ACHN (cell line): ENCODE measurements around the gene KLHDC8A.
"Not testable (repeated sequence)": the region's sequence is repeated elsewhere in the genome, so short reads cannot be mapped to it uniquely, and the experiment has no call there.

Experiments used
- DNase-seq: peaks from one replicate; pipeline ENCODE4 v3.0.0-alpha.2; 2015
- in situ Hi-C: cut with HindIII; loops from 2 replicates; pipeline ENCODE4 v1.10.0; 2017; ENCODE audit warnings: low sequenced_read_pairs, low pct_ligation_motif_present, low pct_unique_long_range_greater_than_20kb

Gene KLHDC8A

DNA sequence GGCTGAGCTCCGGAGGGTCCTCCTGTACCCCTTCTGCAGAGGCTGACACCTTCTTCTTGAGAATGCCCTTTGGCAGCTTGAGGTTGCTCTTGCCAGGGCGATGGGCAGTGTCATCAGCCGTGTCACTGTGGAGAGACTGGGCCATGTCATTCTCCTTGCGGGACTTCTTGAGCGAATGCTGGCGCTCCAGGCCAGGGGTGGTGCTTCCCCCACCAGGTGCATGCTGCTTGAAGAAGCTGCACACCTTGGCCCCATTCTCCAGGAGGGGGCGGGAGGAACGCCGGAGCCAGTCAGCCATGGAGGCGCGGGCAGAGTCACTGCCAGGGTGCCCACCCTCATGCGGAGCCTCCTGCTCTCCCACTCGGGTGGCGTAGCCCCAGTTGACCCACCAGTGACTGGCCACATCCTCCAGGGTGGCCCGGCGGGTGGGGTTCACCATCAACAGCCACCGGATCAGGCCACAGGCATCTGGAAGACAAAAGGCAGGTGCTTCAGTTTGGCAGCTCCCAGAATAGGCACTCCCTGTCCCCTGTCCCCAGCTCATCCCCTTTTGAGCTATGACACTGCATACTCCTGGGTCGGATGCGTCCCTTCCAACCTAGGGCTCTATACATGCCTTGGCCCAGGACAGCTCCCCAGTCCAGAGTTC, 52.6 kb downstream of the KLHDC8A start:
- no peak for DNase-seq
- in situ Hi-C loops, result no loop called here

DNA sequence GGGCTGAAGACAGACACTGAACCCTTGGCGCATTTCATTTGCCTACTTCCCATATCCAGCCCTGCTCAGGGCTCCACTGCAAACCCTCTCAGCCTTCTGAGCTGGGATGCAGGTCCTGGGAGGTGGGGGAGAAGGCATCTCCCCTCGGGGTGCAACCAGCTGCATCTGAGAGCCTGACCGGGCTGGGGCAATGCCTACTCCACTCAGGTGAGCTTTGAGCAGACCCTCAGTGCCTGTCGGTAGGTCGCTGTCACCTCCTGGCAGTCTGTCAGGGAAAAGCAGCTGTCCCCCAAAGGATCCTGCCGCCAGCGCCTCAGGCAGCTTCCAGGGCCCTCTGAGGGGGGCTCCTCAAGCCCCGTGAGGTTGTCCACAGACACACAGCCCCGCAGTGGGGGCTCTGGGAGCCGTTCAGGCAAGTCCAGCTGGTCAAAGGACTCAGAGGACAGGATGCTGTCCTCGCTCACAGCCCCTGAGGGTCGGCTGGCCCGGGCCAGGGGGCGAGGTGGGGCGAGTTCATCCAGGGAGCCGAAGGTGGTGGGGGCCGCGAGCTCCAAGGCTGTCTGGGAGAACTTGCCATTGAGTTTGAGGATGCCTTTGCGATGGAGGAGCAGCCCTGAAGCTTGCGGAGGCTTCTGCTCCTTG, 53.4 kb downstream of the KLHDC8A start:
- DNase-seq, result no peak
- in situ Hi-C loops, result no loop called here

DNA sequence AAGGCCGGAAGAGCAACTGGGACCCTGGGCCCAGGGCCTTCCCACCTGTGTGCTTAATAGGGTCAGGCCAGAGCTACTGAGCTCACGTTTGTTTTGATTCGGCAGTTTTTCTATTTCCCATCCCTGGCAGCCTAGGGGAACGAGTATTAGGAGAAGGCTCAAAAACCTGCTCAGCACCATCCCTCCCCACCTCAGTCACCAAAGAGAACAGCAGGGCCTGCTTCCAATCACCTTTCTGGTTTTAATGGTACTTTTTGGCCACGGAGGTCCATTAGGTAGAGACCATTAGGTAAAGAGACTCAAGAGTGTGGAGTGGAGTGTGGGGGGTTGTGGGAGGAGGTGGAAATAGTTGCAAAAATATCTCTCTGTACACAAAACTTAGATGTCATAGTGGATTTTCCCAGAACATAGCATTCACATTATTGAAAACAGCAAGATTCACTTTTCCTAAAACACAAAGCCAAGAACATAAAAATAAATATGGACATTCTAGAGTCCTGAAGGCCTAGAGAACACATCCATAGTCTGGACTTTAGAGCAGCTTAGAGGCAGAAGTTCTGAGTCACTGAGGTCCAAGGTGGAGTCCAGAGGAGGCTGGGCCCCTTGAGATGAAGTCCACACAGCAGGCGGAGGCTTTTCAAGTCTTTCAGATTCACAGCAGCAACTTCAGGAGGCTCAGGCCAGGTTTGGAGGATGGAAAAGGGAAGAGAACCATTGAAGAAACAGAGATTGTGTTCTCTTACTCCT, 54.7 kb downstream of the KLHDC8A start:
- in situ Hi-C loops, result no loop called here
- DNase-seq, result peak; percentile 55

DNA sequence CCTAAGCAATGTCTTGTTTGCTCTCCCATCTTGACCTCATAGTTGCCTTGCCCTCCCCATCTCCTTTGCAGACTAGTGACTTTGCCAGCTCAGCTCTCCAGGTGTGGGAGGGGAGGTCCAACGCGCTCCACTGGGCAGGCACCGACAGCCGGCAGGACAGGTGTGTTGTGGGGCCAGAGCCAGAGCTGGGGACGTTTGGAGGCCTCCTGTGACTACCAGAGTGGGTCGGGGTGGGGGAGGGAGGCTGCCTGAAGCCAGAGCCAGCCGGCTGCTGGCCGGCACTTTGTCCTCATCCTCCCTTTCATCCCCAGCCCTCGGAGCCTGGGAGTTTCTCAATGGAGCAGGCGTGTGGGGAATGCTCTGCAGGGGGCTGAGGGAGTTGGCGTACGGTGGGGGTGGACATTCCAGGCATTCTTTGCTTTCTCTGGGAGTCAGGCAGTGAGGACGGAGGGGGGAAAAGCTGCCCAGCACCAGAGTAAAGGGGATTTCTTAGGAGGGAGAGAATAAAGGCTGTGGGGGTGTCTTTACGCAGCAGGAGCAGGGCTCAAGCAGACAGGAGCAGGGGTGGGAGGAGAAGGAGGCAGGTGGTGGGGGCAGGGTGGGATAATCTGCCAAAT, 55.4 kb downstream of the KLHDC8A start:
- DNase-seq, result peak; percentile 99
- in situ Hi-C loops, result no loop called here

DNA sequence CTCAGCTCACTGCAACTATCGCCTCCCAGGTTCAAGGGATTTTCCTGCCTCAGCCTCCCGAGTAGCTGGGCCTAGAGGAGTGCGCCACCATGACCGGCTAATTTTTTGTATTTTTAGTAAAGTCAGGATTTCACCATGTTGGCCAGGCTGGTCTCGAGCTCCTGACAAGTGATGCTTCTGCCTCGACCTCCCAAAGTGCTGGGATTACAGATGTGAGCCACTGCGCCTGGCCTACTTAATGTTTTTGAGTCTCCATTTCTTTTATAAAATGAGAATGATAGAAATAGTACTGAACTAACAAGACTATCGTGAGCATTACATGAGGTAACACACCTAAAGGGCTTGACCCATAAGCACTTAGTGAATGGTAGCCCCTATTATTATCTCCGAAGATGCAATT, 56.6 kb downstream of the KLHDC8A start:
- no peak for DNase-seq

DNA sequence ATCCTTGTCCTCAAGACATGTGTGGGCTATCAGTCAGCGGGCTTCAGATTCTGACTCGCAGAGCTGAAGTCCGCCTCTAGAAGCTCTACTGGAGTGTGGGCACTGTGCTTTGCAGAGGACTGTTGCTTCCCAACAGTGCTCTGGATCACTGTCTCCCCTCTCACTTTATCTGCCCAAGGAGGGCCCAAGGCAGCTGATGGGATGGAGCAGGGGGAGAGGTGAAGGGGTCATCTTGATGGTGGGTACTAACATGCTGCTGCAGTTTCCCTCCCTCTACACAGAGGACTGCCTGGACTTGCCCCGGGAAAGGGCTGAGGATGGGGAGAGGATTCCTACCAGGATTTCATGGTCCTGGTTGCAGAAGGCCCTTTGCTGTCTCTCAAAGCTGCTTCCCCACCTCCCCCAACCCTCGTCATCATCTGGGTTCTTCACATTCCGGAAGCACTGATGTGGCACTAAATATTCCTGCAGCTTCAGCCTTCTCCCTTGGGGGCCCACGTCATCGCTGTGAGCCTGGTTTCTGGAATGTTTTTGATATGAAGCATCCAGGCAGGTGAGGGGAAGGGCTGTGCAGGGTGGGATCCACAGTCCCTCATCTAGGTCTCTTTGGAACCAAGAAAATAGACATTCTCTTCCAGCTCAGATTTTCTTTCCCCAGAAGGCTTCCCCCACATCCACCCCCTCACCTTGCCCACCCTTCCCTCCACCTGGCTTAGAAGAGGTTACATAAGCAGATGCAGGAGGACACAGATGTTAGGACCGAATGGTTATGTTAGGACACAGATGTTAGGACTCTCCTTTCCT, 58.3 kb downstream of the KLHDC8A start:
- in situ Hi-C loops, result no loop called here
- DNase-seq, result peak; percentile 99

More for the DNA sequence above, 56.6 kb downstream of the KLHDC8A start:
- in situ Hi-C loops, result no loop called here

DNA sequence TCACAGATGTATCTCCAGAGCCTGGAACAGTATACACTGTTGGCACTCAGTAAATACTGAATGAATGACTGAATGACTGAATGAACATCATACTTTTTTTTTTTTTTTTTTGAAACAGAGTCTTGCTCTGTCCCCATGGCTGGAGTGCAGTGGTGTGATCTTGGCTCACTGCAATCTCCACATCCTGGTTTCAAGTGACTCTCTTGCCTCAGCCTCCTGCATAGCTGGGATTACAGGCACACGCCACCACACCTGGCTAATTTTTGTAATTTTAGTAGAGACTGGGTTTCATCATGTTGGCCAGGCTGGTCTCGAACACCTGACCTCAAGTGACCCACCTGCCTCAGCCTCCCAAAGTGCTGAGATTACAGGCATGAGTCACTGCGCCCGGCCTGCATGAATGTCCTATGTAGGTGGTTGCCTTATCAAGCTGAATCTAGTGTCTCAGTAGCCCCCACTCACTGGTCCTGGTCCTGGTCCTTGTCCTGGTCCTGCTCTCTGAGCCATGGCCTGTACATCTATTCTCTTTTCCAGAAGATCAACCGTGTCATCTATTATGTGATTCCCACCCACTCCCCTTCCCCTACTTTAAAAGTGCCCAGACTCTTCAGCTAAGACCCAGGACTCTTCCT, 59.1 kb downstream of the KLHDC8A start:
- in situ Hi-C loops, DNase-seq: not testable (repeated sequence)

DNA sequence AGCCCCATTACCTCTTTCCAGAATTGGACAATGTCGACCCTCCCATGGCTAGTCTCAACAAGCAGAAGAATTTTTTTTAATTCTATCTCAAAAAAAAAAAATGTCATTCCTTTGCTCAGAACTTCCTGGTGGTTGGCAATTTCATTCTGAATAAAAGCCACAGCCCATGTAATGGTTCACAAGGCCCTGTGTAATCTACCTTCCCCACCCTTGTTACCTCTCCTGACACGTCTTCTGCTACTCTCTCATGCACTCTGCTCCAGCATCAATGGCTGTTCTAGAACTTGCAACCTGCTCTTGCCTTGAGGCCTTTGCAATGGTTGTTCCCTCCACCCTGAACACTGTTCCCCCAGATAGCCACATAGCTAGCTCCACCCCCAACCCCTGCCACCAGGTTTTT, 60.6 kb downstream of the KLHDC8A start:
- in situ Hi-C loops, result no loop called here
- no peak for DNase-seq

DNA sequence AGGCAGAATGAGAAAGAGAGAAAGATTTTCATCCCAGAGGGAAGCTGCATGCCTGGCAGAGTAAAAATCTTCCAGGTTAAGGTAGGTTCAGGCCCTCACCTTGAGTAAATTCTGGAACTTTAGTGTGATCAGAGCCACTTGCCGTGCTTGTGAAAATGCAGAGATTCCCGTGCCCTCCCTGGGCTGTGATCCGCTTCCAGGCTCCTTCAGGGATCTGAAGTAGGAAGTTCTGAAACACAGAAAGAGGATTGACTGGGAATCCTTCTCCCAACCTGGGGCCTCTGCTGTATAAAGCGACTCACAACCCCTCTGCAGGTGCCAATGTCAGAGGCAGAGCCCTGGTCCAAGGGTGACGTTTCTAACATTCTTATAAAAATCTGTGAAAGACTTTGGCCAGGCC, 61.8 kb downstream of the KLHDC8A start:
- peak; percentile 42 for DNase-seq
- in situ Hi-C loops, result no loop called here

DNA sequence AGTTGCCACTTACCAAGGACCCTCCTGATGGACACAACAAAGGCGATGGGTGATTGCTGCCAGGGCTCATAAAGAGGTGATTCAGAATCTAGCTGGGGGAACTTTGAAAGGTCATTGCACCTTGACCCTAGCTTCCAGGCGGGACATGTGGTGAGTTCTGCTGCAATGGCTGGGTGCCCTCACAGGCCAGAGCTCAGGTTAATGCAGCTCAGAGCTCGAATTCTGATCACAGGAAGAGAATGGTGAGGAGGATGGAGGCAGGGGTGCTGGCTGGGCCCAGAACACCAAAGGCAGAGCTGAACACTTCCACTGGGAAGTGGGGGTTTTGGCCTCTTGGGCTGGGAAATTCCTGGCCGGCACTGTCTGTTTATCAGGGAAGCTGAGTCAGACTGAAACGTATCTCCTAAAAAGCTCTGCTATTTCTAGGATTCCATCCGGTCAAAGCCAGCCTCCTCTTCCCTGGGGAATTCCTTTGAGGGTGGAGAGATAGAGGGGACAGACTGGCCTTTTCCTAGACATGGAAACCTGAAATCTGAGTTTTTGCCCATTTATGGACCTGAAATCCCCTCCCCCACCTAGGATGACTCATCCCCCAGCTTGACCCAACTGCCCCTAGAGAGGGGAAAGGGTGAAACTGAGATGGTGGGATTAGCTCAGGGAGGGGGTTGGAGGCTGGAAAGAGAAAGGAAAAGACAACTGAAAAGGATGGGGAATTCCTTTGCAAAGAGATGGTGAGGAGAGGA, 62.4 kb downstream of the KLHDC8A start:
- DNase-seq, result peak; percentile 92
- in situ Hi-C loops, result no loop called here

DNA sequence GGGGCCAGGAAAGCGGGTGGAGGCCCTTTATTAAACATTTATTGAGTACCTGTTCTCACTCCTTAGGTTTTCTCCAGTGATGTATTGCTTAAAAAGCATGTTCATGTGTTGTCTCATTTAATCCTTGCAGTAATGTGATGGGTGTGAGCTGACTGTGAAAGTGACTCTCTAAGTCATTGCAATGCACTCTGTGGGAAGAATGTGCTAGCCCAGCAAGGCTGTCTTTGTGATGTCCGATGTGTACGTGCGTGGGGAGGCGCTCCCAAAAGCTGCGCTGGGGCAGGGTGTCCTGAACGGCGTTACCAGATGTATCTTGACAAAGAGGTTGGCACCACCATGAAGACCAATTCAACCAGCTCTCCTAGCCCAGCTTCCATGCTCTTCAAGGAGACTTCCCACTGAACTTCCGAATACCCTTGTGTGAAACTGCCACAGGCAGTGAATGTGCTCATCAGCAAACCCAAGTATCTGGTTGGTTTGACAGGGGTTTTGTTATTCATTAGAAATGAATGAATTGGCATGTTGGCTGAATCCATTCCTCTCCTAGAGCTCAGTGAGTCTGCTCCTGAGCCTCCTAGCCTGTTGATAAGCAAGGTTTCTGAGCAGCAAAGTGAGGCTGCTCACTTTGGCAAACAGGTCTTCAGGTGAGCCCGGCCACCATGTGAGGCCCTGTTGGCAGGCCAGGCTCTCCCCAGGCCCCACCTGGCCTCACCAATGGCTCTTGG, 63.2 kb downstream of the KLHDC8A start:
- no peak for DNase-seq
- in situ Hi-C loops, result no loop called here

DNA sequence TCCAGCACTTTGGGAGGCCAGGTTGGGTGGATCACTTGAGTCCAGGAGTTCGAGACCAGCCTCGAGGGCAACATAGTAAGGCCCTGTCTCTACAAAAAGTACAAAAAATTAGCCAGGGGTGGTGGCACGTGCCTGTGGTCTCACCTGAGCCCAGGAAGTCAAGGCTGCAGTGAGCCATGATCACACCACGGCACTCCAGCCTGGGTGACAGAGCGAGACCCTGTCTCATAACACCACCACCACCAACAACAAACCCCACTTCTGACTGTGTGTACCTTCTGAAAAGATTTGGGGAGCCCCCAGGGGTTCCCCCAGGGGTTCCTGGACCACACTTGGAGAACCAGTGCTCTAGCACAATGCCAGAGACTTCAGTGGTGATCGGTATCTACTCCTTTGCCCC, 65.1 kb downstream of the KLHDC8A start:
- no peak for DNase-seq
- in situ Hi-C loops, result no loop called here

DNA sequence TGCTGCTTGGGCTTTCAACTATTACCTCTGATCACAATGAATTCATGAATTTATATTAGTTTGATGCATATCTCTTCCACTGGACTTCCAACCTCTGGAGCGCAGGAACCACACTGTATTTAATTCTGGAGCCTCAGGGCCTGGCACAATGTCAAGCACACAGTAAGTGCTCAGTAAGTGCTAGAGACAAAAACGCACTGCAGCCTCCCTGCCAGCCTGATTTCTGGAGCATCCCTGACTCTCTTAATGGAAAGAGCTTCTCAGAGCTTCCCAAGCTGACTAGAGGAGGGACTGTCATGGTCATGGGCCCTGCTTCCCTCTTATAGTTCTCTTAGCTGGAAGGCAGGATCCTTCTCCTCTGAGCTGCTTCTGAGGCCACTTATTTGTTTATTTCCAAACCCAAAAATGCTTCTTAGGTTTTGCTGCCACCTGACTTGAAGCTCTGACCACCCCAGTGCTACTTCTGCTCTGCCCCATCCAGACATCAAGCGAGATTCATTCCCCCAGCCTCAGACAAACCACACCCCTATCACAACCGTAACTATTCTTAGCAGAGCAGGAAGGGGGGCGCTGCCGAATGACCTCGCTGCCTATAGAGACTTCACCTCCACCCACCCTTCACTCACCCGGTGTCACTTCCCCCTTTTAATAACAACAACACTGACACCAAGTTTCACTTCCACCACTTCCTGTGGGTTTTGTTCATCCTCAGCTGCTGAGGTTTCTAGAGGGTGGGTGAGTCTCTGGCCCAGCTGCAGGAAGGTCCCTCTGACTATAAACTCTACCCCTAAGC, 68.8 kb downstream of the KLHDC8A start:
- in situ Hi-C loops, result no loop called here
- no peak for DNase-seq

DNA sequence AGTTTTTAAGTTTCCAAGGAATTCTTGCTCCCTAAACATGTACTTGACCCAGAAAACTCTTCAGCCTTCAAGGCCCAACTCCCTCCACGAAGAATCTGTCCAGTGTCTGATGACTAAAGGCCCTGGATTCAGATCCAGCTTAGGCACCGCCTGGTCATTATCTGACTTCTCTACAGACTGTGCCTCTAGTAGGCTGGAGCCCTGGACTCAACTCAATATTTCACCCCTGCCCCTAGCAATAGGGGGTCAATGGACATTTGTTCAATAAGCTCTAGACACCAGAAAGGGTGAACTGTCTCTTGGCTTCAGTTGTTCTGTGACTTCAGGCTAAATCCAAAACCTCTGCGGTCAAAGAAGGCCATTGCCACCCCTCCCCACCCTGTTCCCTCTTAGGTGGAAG, 69.6 kb downstream of the KLHDC8A start:
- in situ Hi-C loops, result no loop called here
- DNase-seq, result no peak

DNA sequence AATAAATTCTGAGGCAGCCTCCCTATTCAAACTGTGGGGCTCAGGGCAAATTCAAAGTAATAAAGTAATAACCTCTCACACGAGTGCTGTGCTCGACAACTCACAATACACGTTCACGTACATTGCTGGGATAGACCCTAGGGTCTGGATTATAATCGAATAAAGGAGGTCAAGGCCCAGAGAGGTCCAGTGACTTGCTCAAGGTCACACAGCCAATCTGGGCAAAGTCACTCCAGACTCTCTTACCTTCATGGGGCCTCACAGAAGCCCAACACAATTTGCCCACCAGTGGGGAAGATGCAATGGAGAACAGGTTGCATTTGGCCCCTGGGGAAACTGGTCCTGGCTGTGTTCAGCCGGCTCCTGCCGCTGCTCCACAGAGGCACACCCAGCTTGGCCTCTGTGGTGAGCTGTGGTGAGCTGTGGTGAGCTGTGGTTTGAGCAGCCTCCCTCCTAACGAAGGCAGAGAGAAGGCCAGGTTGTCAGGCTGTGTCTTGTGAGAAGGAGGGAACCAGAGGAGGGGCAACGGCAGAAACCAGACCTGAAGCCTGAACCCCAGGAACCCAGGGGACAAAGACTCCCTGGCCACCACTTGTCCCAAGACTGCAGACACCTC, 70.3 kb downstream of the KLHDC8A start:
- no peak for DNase-seq
- in situ Hi-C loops, result no loop called here
